Thyroid gland (tissue), 4 donors: ENCODE data around the gene WASL.

Experiments used
- POLR2A ChIP-seq, 2 donors: fragments of 450-650 bp; IDR thresholded peaks; one replicate each; pipeline ENCODE4 v1.6.1; 2017; ENCODE audit warnings: antibody characterized with exemption in 2 of 2, mild to moderate bottlenecking in 2 of 2, moderate library complexity in 1 of 2
- TF ChIP-seq, protein P1 (sequence below), 6 experiments: fragments of 200-600 bp in 3 of 6; fragments of 450-650 bp in 3 of 6; sonication (generic) in 3 of 6; IDR thresholded peaks; one replicate each; pipeline ENCODE4 v1.5.1; 2016 to 2019; ENCODE audit warnings: antibody characterized with exemption in 6 of 6, mild to moderate bottlenecking in 2 of 6, inconsistent platforms in 1 of 6, moderate library complexity in 1 of 6

DNA sequence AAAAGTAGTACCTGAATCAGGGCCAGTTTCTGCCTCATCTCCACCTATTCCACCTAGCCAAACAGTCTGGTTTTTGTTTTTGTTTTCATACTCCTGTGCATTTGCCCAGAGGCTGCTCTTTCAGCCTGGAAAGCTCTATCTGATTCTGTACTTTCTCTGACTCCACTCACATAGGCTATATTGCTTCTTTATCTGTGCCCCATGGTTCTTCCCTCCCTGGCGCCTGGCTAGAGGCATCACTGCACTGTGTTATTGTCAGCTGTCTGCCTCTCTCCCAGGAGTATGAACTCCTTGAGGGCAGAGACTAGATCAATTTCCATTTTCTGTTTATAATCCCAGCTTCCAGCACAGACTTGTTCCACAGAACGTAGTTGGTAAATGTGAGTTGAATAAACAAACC is 98.2 kb downstream of the WASL start:
- TF ChIP-seq, protein P1, sequence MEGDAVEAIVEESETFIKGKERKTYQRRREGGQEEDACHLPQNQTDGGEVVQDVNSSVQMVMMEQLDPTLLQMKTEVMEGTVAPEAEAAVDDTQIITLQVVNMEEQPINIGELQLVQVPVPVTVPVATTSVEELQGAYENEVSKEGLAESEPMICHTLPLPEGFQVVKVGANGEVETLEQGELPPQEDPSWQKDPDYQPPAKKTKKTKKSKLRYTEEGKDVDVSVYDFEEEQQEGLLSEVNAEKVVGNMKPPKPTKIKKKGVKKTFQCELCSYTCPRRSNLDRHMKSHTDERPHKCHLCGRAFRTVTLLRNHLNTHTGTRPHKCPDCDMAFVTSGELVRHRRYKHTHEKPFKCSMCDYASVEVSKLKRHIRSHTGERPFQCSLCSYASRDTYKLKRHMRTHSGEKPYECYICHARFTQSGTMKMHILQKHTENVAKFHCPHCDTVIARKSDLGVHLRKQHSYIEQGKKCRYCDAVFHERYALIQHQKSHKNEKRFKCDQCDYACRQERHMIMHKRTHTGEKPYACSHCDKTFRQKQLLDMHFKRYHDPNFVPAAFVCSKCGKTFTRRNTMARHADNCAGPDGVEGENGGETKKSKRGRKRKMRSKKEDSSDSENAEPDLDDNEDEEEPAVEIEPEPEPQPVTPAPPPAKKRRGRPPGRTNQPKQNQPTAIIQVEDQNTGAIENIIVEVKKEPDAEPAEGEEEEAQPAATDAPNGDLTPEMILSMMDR (IDR thresholded peaks at IDR 0.05) = no peak
- no peak for TF ChIP-seq POLR2A (IDR thresholded peaks at IDR 0.05)
